Natural killer cell (primary cell): Measurements from ENCODE around the gene RUNX1. TPM values are rescaled to one million over a fixed set of nuclear protein-coding genes. Genes with fewer than 3 reads are reported as not detected.
A peak's percentile ranks its signal among the peaks of the same experiment; 100 is the strongest.

Experiments
- ATAC-seq, 3 donors: fragments of 150-1000 bp in 2 of 3; fragments of 200-7000 bp in 1 of 3; cut with Tn5 transposase; 1 replicate in 1 of 3; 2 replicates in 2 of 3; pipeline ENCODE4 v1.10.0; 2021; ENCODE audit warnings: mild to moderate bottlenecking in 2 of 3, moderate library complexity in 2 of 3
- DNase-seq, 2 donors: peaks; one replicate each; pipeline versions ENCODE4 v3.0.0 to v3.0.0-alpha.2; 2013 to 2021; ENCODE audit warnings: mixed read lengths in 1 of 2
- H3K27ac ChIP-seq: one replicate; pipeline ENCODE4 v1.5.1; 2013; ENCODE audit warnings: mild to moderate bottlenecking, low read length
- H3K27me3 ChIP-seq: one replicate; pipeline ENCODE4 v1.6.1; 2013; ENCODE audit warnings: low read length; ENCODE audit not compliant: control insufficient read depth, insufficient read depth
- H3K36me3 ChIP-seq: one replicate; pipeline ENCODE4 v1.6.1; 2013; ENCODE audit warnings: low read length; ENCODE audit not compliant: control insufficient read depth, insufficient read depth
- H3K4me1 ChIP-seq: one replicate; pipeline ENCODE4 v1.6.1; 2013; ENCODE audit warnings: low read length; ENCODE audit not compliant: control insufficient read depth, insufficient read depth
- H3K4me3 ChIP-seq: one replicate; pipeline ENCODE4 v1.5.1; 2013; ENCODE audit warnings: low read length
- H3K9me3 ChIP-seq: one replicate; pipeline ENCODE4 v1.6.1; 2013; ENCODE audit warnings: low read length; ENCODE audit not compliant: control insufficient read depth, insufficient read depth
- H3K27ac Mint-ChIP-seq, 2 donors: one replicate each; pipeline ENCODE4 v1.8.0; 2022; ENCODE audit warnings: mild to moderate bottlenecking in 2 of 2, mixed read lengths in 2 of 2, moderate library complexity in 1 of 2
- H3K27me3 Mint-ChIP-seq, 2 donors: one replicate each; pipeline ENCODE4 v1.8.0; 2022; ENCODE audit warnings: low read depth in 2 of 2, mixed read lengths in 2 of 2
- H3K36me3 Mint-ChIP-seq: one replicate; pipeline ENCODE4 v1.8.0; 2022; ENCODE audit warnings: mixed read lengths
- H3K4me1 Mint-ChIP-seq, 2 donors: one replicate each; pipeline ENCODE4 v1.8.0; 2022; ENCODE audit warnings: mixed read lengths in 2 of 2
- H3K4me3 Mint-ChIP-seq: one replicate; pipeline ENCODE4 v1.8.0; 2022; ENCODE audit warnings: mild to moderate bottlenecking, moderate library complexity, mixed read lengths
- H3K9me3 Mint-ChIP-seq, 2 donors: one replicate each; pipeline ENCODE4 v1.8.0; 2022; ENCODE audit warnings: mixed read lengths in 2 of 2
- WGBS: methylation state at CpG from one replicate; pipeline ENCODE4 v1.1.7; 2013; ENCODE audit warnings: missing lambda C conversion rate; ENCODE audit not compliant: insufficient coverage; 5-methylcytosine and 5-hydroxymethylcytosine counted together
- intact Hi-C: fragments of 100-400 bp; cut with micrococcal nuclease; formaldehyde crosslinking; loops from one replicate; pipeline ENCODE4 v1.14.2; 2022
- total RNA-seq, 4 donors: library from RNA; stranded (reverse); fragments of 120-200 nt in 1 of 4; gene quantifications; one replicate each; pipeline versions ENCODE4 v1.2.3 to v1.2.4, GENCODE V29; 2013 to 2022
- TF ChIP-seq, protein P1 (sequence below): fragments of 200-600 bp; IDR thresholded peaks from one replicate; pipeline ENCODE4 v1.8.0; 2022; ENCODE audit warnings: antibody characterized with exemption

RUNX1 gene
- total RNA-seq, 3 donors from 2014 or later (not counting 1 experiment from before 2014, with no cell fraction given): 62.1 to 171 (median 98.2) TPM

DNA sequence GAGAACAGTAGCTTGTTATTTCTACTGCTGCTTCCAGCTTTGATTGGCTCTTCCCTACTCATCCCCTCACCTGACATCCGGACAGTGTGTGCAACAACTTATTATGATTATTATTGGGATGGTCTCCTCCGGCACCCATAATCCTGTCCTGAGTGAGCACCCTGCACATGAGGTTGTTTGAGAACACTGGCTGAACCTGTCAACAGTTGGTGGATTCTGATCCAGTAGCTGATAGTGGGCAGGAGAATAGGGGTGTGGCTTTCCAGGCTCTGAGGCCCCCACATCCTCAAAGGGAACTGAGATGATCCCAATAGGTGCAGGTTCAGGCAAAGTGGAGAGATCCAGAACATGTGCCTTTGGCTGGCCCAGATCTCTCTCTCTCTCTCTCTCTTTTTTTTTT is 60.5 kb downstream of the RUNX1 start:
- intact Hi-C loops: no loop called here
- DNase-seq: no peak
- no peak for ATAC-seq
- Histone ChIP-seq H3K9me3 (no peaks in the 10 kb centered on the region), H3K27ac (no peak overlapping the region), H3K4me3 (no peak overlapping the region), H3K27me3 (no peaks in the 10 kb centered on the region), H3K36me3 (no peaks in the 10 kb centered on the region), H3K4me1 (peaks cover 70% of the 10 kb centered on the region)
- TF ChIP-seq, protein P1, sequence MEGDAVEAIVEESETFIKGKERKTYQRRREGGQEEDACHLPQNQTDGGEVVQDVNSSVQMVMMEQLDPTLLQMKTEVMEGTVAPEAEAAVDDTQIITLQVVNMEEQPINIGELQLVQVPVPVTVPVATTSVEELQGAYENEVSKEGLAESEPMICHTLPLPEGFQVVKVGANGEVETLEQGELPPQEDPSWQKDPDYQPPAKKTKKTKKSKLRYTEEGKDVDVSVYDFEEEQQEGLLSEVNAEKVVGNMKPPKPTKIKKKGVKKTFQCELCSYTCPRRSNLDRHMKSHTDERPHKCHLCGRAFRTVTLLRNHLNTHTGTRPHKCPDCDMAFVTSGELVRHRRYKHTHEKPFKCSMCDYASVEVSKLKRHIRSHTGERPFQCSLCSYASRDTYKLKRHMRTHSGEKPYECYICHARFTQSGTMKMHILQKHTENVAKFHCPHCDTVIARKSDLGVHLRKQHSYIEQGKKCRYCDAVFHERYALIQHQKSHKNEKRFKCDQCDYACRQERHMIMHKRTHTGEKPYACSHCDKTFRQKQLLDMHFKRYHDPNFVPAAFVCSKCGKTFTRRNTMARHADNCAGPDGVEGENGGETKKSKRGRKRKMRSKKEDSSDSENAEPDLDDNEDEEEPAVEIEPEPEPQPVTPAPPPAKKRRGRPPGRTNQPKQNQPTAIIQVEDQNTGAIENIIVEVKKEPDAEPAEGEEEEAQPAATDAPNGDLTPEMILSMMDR: no peak
- no peak overlapping the region for H3K4me3 Mint-ChIP-seq
- H3K27ac Mint-ChIP-seq: peak overlapping the region in 1 of 2 donors; percentile 91
- WGBS: 100% methylated on average over 2 of the region's 2 CpGs
- H3K27me3 Mint-ChIP-seq: no peaks in the 10 kb centered on the region
- peaks cover 74 to 80% of the 10 kb centered on the region in 2 donors for H3K4me1 Mint-ChIP-seq
- H3K36me3 Mint-ChIP-seq: no peaks in the 10 kb centered on the region
- no peaks in the 10 kb centered on the region for H3K9me3 Mint-ChIP-seq

DNA sequence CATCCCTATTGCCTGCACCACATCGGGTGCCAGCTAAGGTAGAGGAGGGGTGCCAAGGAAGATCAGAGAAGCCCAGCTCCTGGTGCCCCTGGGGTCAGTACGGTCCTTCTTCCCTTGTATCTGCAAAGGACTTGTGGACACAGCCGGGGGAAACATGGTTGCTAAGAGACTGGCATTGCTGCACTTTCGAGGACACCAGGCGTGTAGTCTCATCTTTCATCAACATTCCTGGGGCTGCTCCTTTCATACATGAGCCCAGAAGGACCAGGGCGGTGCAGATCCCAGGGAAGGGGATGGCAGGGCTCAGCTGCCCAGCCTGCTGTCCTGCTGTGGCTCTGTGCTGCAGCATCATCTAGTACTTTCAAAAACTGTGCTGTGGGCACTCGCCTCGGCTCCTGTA is 61.0 kb downstream of the RUNX1 start:
- WGBS: 94% methylated on average over 8 of the region's 8 CpGs
- no peaks in the 10 kb centered on the region for H3K36me3 Mint-ChIP-seq
- H3K4me3 Mint-ChIP-seq: peak overlapping the region; percentile 88
- TF ChIP-seq, protein P1: no peak
- peak overlapping the region in 1 of 2 donors; percentile 91 for H3K27ac Mint-ChIP-seq
- no peaks in the 10 kb centered on the region for H3K27me3 ChIP-seq
- no peaks in the 10 kb centered on the region for H3K9me3 Mint-ChIP-seq
- no peak for DNase-seq
- H3K4me1 ChIP-seq: peaks cover 70% of the 10 kb centered on the region
- ATAC-seq: no peak
- H3K36me3 ChIP-seq: no peaks in the 10 kb centered on the region
- H3K9me3 ChIP-seq: no peaks in the 10 kb centered on the region
- peaks cover 79 to 85% of the 10 kb centered on the region in 2 donors for H3K4me1 Mint-ChIP-seq
- intact Hi-C loops: no loop called here
- no peaks in the 10 kb centered on the region for H3K27me3 Mint-ChIP-seq
- H3K27ac ChIP-seq: no peak overlapping the region
- no peak overlapping the region for H3K4me3 ChIP-seq

DNA sequence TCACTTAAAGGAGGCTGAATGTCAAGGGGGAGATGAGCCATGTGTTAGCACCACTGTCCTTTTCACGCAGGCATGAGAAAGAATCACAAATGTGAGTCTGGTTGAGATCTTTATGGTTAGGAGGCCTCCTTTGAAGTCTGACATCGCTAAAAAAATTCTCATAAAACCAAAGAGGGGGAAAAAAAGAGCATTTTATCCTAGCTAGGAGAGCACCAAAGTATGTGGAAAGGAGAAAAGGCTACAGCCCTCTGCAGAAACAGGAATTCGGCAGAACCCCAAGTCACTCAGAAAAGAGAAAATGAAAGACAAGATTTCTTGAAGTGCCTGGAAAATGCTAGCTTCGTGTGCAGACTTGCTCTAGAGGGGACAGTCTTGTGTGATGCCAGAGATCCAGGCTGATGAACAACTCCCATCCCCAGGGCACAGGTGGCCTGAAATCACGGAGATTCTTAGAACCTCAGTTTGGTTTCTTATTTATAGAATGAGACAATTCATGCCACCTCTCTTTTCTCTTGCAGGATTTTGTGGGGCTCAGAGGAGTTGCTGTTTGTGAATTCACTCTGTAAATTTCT is 61.5 kb downstream of the RUNX1 start:
- ATAC-seq (peak in 1 of 3 donors; percentile 9), DNase-seq (peak in 1 of 2 donors; percentile 39)
- H3K4me1 ChIP-seq: peaks cover 74% of the 10 kb centered on the region
- 5% methylated on average over 3 of the region's 5 CpGs for WGBS
- no peaks in the 10 kb centered on the region for H3K9me3 ChIP-seq
- Mint-ChIP-seq H3K4me1 (peaks cover 85 to 91% of the 10 kb centered on the region in 2 donors), H3K9me3 (no peaks in the 10 kb centered on the region), H3K4me3 (peak overlapping the region; percentile 88), H3K27me3 (no peaks in the 10 kb centered on the region), H3K36me3 (no peaks in the 10 kb centered on the region), H3K27ac (peak overlapping the region; percentile 82 to 91)
- H3K27ac ChIP-seq: peak overlapping the region; percentile 57
- TF ChIP-seq, protein P1: no peak
- no peaks in the 10 kb centered on the region for H3K27me3 ChIP-seq
- H3K4me3 ChIP-seq: no peak overlapping the region
- no peaks in the 10 kb centered on the region for H3K36me3 ChIP-seq
- intact Hi-C loops: loop anchor here (2.0 kb wide), 1 partner anchor 39 kb away; no protein-coding TSS in a partner anchor
